ENCODE results near the gene ATXN7.

ATXN7 gene

DNA sequence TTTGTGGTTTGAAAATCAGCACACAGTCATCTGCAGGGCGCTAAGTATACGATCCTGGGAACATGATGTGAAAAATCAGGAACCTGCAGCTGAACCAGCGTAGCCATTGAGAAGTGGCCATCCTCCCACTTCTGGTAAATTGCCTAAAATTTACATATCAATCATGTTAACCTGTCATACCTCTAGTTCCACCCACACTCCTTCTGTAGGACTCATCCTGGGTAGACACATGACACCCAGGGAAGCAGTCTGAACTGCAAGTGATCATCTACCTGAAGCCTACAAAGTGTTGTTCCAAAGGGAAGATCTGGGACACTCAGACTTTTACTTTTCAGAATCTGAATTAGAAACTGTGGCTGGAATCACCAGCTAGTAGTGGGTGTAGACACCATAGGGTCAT is 165.1 kb downstream of the ATXN7 start:
- FAIRE-seq, result no peak

DNA sequence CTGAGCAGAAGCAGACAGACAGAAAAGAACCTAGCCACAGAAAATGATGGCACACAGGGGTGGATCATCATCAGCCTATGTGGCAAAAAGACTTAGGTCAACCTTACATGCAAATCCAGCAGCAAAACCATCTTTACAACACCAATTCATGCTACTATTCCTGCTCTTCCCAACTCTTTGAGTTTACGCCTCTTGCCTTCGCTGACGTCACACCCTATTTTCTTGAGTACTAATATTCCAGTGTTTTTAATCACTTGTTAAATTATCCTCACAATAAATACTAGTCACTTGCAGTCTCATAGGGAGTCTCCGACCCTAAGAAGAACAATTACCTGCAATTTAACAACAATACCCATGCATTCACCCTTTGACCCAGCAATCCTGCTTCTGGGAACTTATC is 165.6 kb downstream of the ATXN7 start:
- no peak for FAIRE-seq

DNA sequence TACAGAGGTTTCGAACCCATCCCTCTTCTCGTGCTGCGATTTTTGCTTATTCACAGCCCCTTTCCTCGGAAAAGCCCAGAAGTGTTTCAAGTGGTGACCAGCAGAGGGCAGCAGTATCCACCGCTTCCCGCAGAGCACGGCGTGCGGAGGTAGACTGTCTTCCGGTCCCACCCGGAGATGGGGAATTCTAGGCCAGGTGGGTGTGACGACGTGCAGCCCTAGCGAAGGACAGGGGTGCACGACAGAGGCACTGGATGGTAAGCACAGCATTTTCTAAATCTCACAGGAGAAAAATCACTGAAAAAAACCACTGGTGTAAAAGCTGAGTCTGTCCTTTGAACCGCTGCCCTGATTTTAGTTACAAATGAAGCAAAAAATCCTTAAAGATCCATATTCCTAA is 167.1 kb downstream of the ATXN7 start:
- FAIRE-seq, result no peak

DNA sequence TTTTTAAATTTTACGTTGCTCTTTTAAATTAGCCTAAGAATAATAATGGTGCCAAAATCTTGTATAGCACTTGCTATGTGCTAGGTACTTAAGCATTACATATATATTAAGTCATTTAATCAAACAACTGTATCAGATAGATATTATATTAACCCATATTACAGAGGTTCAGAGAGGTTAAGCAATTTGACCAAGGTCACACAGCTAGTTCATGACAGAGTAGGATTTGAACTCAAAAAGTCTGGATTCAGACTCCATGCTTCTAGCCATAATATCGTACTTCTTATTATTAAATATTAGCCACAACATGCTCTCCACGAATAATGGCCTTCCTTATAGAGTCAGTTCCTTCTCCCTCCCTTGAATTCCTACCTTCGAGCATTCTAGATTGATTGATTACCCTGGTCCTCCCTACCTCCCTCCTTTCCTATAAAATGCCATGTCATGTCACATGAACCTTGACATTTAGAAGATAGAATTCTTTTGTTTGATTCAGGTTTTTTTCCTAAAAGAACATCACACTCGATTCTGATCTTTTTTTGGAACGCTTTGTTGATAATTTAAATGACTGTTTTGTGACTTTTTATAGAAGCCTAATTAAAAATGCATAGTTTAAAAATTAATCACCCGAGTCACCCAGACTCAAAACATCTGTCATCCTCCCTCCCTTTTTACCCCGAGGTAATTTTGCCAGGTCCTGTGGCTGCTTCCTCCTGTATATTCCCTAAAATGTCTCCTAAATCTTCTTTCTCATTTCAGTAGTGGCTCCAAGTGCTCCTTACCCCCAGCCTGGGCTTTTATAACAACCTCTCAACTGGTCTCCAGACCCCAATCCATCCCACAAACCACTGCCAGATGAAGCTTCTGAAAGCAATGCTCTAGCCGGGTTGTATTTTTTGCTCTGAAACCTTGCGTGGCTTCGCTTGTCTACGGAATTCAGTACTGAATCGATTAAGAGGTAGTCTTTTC is 168.2 kb downstream of the ATXN7 start:
- peak; percentile 47 for FAIRE-seq

DNA sequence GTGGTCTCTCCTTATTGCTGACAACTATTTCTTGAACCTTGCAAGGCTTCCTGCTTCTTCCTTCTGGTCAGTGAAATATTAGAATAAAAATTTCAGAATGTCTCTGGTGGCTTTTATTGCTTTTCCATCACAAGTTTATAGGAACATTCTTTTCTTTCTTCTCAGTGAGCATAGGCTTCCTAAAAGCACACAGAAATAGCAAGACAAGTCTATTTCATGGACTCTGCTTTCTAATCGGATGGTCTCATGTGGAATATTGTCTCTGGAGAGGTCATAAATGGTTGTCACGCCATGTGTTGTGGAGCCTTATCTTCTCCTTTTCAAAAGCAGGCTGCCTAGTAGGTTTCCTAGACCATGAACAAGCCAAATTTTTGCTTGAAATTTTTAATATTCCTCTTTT is 169.4 kb downstream of the ATXN7 start:
- no peak for FAIRE-seq

DNA sequence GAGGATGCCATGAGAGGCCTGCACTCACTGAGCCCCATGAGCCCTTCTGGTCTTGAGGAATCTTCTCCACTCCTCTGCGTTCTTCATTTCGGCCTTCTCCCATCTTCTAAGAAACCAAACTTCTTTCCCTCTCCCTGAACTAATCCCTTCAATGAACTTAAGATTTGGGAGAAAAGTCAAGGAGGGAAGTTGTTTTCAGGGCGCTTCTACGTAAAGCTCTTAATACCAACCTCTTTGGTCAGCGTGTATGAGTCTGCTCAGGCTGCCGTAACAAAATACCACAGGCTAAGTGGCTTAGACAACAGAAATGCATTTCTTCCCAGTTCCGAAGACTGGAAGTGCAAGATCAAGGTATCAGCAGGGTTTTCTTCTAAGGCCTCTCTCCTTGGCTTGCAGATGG is 173.4 kb downstream of the ATXN7 start:
- FAIRE-seq, result no peak

DNA sequence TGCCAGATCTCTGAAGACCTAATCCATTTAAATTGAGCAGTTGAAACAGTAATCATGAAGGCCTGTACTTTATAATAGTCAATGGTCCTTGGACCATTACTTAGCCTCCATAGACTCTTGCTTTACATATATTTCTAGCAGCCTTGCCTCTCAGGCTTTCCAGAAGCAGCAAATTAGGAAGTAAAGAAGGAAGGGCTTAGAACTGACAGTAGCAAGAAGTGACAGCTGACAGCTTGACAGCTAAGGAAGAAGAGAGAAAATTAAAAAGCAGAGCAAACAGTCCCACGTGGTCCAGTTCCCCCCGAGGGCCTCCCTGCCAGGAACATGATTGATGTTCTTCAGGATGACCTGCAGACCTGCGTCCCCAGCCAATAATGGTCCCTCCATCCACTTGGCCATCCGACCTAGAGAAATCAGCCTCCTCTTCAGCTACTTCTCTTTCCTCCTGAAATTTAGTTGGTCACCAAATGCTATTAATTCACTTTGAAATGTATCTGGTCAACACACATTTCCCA is 174.6 kb downstream of the ATXN7 start:
- FAIRE-seq, result no peak

DNA sequence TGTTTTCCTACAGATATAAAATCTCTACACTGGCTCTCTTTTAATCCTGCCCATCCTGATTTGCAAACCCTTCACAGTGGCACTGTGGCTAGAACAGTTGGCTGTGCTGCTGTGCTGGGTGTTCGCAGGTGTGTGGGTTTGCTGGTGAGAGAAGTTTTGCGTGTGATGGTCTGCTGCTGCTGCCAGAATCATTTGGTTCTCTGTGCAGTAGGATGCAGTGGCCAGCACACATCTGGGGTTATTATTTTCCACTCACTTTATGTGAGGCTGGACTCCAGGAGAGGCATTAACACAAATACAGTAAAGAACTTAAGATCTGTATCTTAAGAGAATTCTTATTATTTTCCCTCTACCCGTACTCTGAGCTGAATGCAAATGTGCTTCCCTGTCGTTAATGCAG is 175.7 kb downstream of the ATXN7 start:
- FAIRE-seq, result no peak

DNA sequence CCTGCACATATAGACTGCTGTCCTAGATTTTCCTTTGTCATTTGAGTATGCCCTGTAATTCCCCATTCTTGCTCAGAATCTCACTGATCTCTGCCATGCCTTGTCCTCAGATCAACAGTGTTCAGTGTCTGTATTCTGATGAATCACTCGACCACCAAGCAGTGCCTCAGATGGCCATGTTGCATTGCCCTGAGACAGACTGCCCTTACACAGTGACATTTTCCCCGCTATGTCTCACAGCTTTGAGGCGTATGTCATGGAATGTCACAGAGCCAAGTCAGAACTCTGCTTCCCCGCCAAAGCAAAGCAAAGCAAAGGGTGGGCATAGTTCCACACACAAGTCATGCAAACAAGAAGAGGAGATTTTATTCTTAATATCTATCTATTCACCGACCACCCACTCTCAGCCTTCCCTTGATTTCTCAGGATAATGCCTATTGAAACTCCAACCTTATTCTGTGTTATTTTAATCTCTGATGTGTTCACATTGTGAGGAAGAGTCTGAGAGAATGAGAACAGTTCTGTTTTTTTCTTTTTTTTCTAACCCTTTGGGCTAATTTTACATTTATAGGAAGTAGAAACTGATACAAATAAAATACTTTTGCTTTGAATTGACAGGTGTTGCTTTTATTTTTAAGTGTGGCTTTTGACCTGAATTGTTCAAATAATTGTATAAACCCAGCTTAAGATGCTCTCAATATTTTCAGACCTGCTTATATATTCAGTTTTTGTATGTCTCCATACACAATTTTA is 176.5 kb downstream of the ATXN7 start:
- no peak for FAIRE-seq

DNA sequence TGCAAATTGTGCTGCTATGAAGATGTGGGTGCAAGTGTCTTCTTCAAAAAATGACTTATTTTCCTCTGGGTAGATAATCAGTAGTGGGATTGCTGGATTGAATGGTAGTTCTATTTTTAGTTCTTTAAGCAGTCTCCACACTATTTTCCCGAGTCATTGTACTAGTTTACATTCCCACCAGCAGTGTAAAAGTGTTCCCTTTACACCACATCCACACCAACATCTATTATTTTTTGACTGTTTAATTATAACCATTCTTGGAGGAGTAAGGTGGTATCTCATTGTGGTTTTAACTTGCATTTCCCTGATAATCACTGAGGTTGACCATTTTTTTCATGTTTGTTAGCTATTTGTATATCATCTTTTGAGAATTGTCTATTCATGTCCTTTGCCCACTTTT is 179.3 kb downstream of the ATXN7 start:
- FAIRE-seq, result no peak

DNA sequence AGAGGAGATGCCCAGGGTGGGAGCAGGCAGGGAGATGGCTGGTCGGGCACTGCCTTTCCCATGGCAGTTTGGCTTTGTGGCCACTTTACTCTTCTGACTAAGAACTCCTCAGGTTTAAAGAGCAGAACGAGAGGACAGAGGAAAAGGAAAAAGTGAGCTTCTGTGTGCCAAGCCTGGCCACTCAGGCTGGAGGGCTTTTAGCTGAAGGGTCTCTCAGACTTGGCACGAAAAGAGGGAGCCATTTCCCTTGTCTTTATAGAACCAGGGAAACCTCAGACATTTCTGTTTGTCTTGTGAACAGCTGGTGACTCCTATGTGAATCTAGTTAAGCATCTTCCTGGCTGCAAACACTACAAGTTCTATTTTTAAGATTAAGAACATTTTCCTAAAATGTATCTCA is 182.9 kb downstream of the ATXN7 start:
- no peak for FAIRE-seq

DNA sequence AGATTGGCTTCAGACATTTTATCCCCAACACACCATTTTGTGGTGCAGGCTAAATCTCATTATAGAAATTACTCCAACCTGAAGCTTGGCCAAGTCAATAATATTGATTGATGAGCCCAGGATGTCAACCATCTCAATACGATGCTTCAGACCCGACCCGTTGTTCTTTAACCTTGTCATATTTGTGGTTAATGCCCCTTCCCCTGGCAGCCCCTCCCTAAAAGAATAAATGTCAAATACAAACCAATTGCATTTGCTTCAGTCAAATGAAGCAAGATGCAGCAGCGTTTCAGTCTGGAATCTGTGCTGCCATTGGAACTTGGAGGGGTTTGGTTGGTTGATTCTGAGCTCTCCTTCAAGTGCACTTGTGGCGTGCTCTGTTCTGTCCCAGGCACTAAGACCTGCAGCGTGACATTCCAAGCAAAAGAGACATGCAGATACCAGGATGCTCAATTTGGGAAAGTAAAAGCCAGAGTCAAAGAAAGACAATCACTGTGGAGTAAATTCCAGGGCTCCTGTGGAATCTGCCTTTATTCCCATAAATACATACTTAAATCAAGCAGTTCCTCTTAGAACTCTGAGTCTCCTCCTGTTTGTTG is 183.4 kb downstream of the ATXN7 start:
- no peak for FAIRE-seq

DNA sequence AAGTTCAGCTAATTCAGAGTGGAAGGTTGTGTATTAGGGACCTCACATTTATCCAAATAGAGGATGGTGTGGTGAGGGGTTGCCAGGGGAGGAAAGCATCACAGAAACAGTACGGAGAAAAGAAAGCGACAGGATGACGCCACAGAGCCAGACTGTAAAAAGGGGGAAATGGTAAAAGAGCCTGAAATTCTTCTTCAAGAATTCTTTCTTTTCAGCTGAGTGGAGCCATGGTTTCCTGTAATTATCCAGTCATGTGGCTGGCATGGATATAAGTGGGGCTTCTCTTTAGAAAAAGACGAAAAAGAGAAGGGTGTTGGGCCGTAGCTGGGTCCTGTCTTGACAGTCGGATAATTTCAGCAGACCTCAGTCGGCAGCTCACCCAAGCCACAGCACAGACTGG is 184.1 kb downstream of the ATXN7 start:
- FAIRE-seq, result no peak

DNA sequence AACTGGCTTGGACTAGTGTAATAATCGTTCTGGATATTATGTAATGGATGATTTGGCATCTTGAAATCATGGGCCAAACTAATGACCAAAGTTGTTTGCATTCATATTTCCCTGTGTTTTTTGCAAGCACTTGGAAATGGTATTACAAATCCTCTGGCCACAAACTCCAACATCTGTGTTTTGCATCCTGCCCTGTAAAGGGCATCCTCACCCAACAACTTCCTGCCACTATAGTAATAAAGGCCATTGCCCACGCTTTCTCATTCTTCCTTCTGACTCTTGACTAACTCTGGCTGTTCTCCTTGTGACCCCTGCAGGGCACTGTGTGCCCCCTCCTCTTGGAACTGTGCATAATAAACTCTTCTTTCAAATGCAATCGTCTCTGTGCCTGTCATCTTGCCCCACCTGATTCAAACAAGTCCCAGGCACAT is 185.0 kb downstream of the ATXN7 start:
- FAIRE-seq, result no peak

DNA sequence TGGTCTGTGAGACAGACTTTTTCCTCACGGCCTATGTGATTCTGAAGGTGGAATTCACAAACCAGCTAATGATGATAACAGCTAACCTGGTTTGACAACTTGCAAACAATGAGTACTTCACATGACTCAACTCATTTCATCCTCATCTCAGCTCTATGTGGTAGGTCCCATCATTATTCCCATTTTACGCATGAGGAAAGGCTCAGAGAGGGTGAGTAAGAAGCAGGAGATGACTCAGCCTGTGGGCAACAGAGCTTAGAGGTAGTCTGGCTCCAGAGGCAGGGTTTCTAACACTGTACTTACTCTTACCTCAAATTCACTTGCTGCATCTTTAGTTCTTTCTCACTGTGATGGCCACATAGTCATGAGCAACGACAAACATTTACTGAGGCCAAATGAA is 185.5 kb downstream of the ATXN7 start:
- no peak for FAIRE-seq

DNA sequence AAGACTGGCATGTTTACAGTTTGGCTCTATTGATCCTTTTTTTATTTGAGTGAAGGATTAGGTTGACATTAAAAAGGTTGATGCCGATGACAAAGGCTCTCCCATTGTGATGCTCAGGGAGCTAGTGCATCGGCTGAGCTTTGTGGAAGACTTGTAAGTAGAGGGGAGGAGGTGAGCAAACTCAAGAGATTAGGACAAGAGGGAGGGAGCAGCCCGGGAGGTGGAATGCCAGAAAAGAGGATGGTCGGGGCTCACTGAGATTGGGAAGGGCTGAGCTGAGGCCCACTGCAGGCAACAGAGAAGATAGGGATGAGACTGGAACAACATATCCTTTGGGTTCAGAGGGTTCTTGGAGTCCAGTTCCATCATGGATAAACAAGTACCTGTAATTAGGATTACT is 186.2 kb downstream of the ATXN7 start:
- no peak for FAIRE-seq

Data from islet of Langerhans (tissue), 1 donor.